HL-60 (cell line): ENCODE data around the gene EXOC6B.

Experiments used
- DNase-seq, 2 experiments: peaks; one replicate each; pipeline ENCODE4 v3.0.0-alpha.2; 2010 to 2020; ENCODE audit warnings: low read depth in 1 of 2, low spot score in 1 of 2
- H3K27ac ChIP-seq: fragments of 250-450 bp; sonication (Bioruptor Pico); replicated peaks from 2 replicates; pipeline ENCODE4 v1.5.1; 2020; ENCODE audit warnings: mild to moderate bottlenecking, moderate library complexity
- H3K27me3 ChIP-seq: fragments of 250-450 bp; sonication (Bioruptor Pico); 2 replicates; pipeline ENCODE4 v1.5.1; 2021; ENCODE audit warnings: mild to moderate bottlenecking, moderate library complexity; ENCODE audit not compliant: insufficient read depth, poor library complexity, severe bottlenecking
- H3K4me3 ChIP-seq: replicated peaks from 2 replicates; pipeline ENCODE4 v1.5.1; 2011; ENCODE audit warnings: mild to moderate bottlenecking, control low read depth, low read length; ENCODE audit not compliant: insufficient read depth
- CTCF ChIP-seq: IDR thresholded peaks from one replicate; pipeline ENCODE4 v1.5.1; 2011; ENCODE audit warnings: low read length, control low read depth, inconsistent platforms; ENCODE audit not compliant: insufficient read depth
- GABPA ChIP-seq: IDR thresholded peaks from 2 replicates; pipeline ENCODE4 v1.6.1; 2012; ENCODE audit warnings: low read depth
- POLR2AphosphoS5 ChIP-seq: IDR thresholded peaks from 2 replicates; pipeline ENCODE4 v1.6.1; 2012; ENCODE audit warnings: low read depth
- REST ChIP-seq: IDR thresholded peaks from 2 replicates; pipeline ENCODE4 v1.6.1; 2012; ENCODE audit warnings: low read depth; ENCODE audit not compliant: insufficient replicate concordance
- SPI1 ChIP-seq: IDR thresholded peaks from 2 replicates; pipeline ENCODE4 v1.6.1; 2012; ENCODE audit warnings: low read depth, mild to moderate bottlenecking, borderline replicate concordance

The EXOC6B gene

GRCh38 chr2:72803151-72803550 is 22.7 kb downstream of the EXOC6B start:
- no peaks in the 10 kb centered on the region for H3K27me3 ChIP-seq
- no peak overlapping the region for H3K4me3 ChIP-seq
- TF ChIP-seq GABPA = no peak
- TF ChIP-seq POLR2AphosphoS5 = no peak
- TF ChIP-seq CTCF = no peak
- H3K27ac ChIP-seq = no peak overlapping the region
- no peak for DNase-seq

- Histone ChIP-seq H3K4me3 (no peak overlapping the region), H3K27me3 (no peaks in the 10 kb centered on the region), H3K27ac (no peak overlapping the region)
- DNase-seq = no peak
- no peak for TF ChIP-seq SPI1
- no peak for TF ChIP-seq REST
- no peak for TF ChIP-seq CTCF
- no peak for TF ChIP-seq POLR2AphosphoS5
- no peak for TF ChIP-seq GABPA
These were observed 25.3 kb downstream of the EXOC6B start for GRCh38 chr2:72800492-72800891.

- Histone ChIP-seq H3K4me3 (no peak overlapping the region), H3K27me3 (no peaks in the 10 kb centered on the region), H3K27ac (no peak overlapping the region)
- no peak for TF ChIP-seq SPI1
- no peak for TF ChIP-seq CTCF
- no peak for TF ChIP-seq POLR2AphosphoS5
- no peak for TF ChIP-seq GABPA
- no peak for TF ChIP-seq REST
- DNase-seq = no peak
These were observed 28.1 kb downstream of the EXOC6B start for GRCh38 chr2:72797740-72798139.

GRCh38 chr2:72796766-72797165 is 29.1 kb downstream of the EXOC6B start:
- no peak for TF ChIP-seq REST
- no peak overlapping the region for H3K4me3 ChIP-seq
- H3K27ac ChIP-seq = no peak overlapping the region
- H3K27me3 ChIP-seq = no peaks in the 10 kb centered on the region
- DNase-seq = no peak
